DOHH2 (cell line): ENCODE measurements around the gene KREMEN2.
A peak's percentile ranks its signal among the peaks of the same experiment; 100 is the strongest.

Experiments used
- H3F3A ChIP-seq: fragments of 200-600 bp; sonication (generic), shearing (Covaris generic); 2 replicates; pipeline ENCODE4 v1.6.0; 2016; ENCODE audit warnings: antibody characterized with exemption, mild to moderate bottlenecking; ENCODE audit not compliant: control insufficient read depth, insufficient read depth
- H3K27ac ChIP-seq: fragments of 200-600 bp; sonication (generic); 2 replicates; pipeline ENCODE4 v1.5.1; 2014; ENCODE audit warnings: low read depth, mild to moderate bottlenecking, low read length, moderate library complexity
- H3K27me3 ChIP-seq: fragments of 200-600 bp; sonication (generic); 2 replicates; pipeline ENCODE4 v1.6.1; 2014; ENCODE audit warnings: mild to moderate bottlenecking, low read length, mixed read lengths; ENCODE audit not compliant: control insufficient read depth
- H3K36me3 ChIP-seq: fragments of 200-600 bp; sonication (generic); 2 replicates; pipeline ENCODE4 v1.6.1; 2014; ENCODE audit warnings: mild to moderate bottlenecking, low read length, moderate library complexity, mixed read lengths; ENCODE audit not compliant: control insufficient read depth
- H3K4me1 ChIP-seq: fragments of 200-600 bp; sonication (generic); 2 replicates; pipeline ENCODE4 v1.6.1; 2014; ENCODE audit warnings: mild to moderate bottlenecking, low read length, mixed read lengths; ENCODE audit not compliant: control insufficient read depth
- H3K4me2 ChIP-seq: fragments of 200-600 bp; sonication (generic); 2 replicates; pipeline ENCODE4 v1.6.0; 2014; ENCODE audit warnings: mild to moderate bottlenecking, low read length, moderate library complexity
- H3K4me3 ChIP-seq: fragments of 200-600 bp; sonication (generic); 2 replicates; pipeline ENCODE4 v1.5.1; 2014; ENCODE audit warnings: mild to moderate bottlenecking, low read length, mixed read lengths
- H3K79me2 ChIP-seq: fragments of 200-600 bp; sonication (generic); 2 replicates; pipeline ENCODE4 v1.6.1; 2014; ENCODE audit warnings: mild to moderate bottlenecking, low read length, mixed read lengths; ENCODE audit not compliant: control insufficient read depth
- H3K9me2 ChIP-seq: fragments of 200-600 bp; sonication (generic); replicated peaks from 2 replicates; pipeline ENCODE4 v1.6.1; 2014; ENCODE audit warnings: mild to moderate bottlenecking, low read length, mixed read lengths; ENCODE audit not compliant: control insufficient read depth
- H3K9me3 ChIP-seq: fragments of 200-600 bp; sonication (generic); 2 replicates; pipeline ENCODE4 v1.6.1; 2014; ENCODE audit warnings: antibody characterized with exemption, low read length, mixed read lengths; ENCODE audit not compliant: control insufficient read depth, insufficient read depth
- H4K20me1 ChIP-seq: fragments of 200-600 bp; sonication (generic); 2 replicates; pipeline ENCODE4 v1.6.0; 2014; ENCODE audit warnings: low read depth, mild to moderate bottlenecking, antibody characterized with exemption, low read length, moderate library complexity; ENCODE audit not compliant: control insufficient read depth, insufficient read depth
- CTCF ChIP-seq: fragments of 200-600 bp; sonication (generic); IDR thresholded peaks from one replicate; pipeline ENCODE4 v1.5.1; 2014; ENCODE audit warnings: antibody characterized with exemption, mild to moderate bottlenecking, low read depth, low read length; ENCODE audit not compliant: poor library complexity, severe bottlenecking
- EZH2phosphoT487 ChIP-seq: fragments of 200-600 bp; sonication (generic); IDR thresholded peaks from 2 replicates; pipeline ENCODE4 v1.6.1; 2017; ENCODE audit warnings: borderline replicate concordance, mild to moderate bottlenecking, antibody characterized with exemption, low read length, moderate library complexity, mixed read lengths

The KREMEN2 gene

GRCh38 chr16:2976201-2976600 is 12.1 kb downstream of the KREMEN2 start:
- no peaks in the 10 kb centered on the region for H3K27me3 ChIP-seq
- peaks cover 47% of the 10 kb centered on the region for H3K4me1 ChIP-seq
- H3K9me2 ChIP-seq = no peaks in the 10 kb centered on the region
- TF ChIP-seq EZH2phosphoT487 (no peak), CTCF (no peak)
- H3K4me2 ChIP-seq = no peak overlapping the region
- H3K27ac ChIP-seq = no peak overlapping the region
- H3K4me3 ChIP-seq = no peak overlapping the region
- H3K9me3 ChIP-seq = no peaks in the 10 kb centered on the region
- H3K79me2 ChIP-seq = peaks cover 74% of the 10 kb centered on the region
- peaks cover 17% of the 10 kb centered on the region for H3F3A ChIP-seq
- H4K20me1 ChIP-seq = peaks cover 8% of the 10 kb centered on the region; the same call in 1 of the 2 replicates
- peaks cover 87% of the 10 kb centered on the region for H3K36me3 ChIP-seq

- Histone ChIP-seq H3K4me1 (peaks cover 47% of the 10 kb centered on the region), H3K4me3 (no peak overlapping the region), H3K27ac (no peak overlapping the region), H3K9me2 (no peaks in the 10 kb centered on the region), H3F3A (peaks cover 17% of the 10 kb centered on the region), H4K20me1 (peaks cover 6% of the 10 kb centered on the region; the same call in 1 of the 2 replicates), H3K27me3 (no peaks in the 10 kb centered on the region), H3K9me3 (no peaks in the 10 kb centered on the region), H3K4me2 (no peak overlapping the region), H3K36me3 (peaks cover 83% of the 10 kb centered on the region), H3K79me2 (peaks cover 73% of the 10 kb centered on the region)
- no peak for TF ChIP-seq CTCF
- no peak for TF ChIP-seq EZH2phosphoT487
Measured at GRCh38 chr16:2976673-2977072, 12.6 kb downstream of the KREMEN2 start.

GRCh38 chr16:2977440-2977839 is 13.4 kb downstream of the KREMEN2 start:
- Histone ChIP-seq H3K9me3 (no peaks in the 10 kb centered on the region), H3K36me3 (peaks cover 75% of the 10 kb centered on the region), H3K79me2 (peaks cover 66% of the 10 kb centered on the region), H3K4me3 (0 out of 2 replicates have a peak overlapping the region, but pooled peaks have one; percentile 19), H4K20me1 (peaks cover 6% of the 10 kb centered on the region; the same call in 1 of the 2 replicates), H3F3A (peaks cover 11% of the 10 kb centered on the region), H3K27me3 (no peaks in the 10 kb centered on the region), H3K9me2 (no peaks in the 10 kb centered on the region), H3K4me1 (peaks cover 46% of the 10 kb centered on the region), H3K4me2 (peak overlapping the region; percentile 37), H3K27ac (no peak overlapping the region)
- TF ChIP-seq EZH2phosphoT487 (no peak), CTCF (no peak)

- H3K4me3 ChIP-seq = peak overlapping the region; percentile 99
- H4K20me1 ChIP-seq = peaks cover 6% of the 10 kb centered on the region; the same call in 1 of the 2 replicates
- H3K79me2 ChIP-seq = peaks cover 63% of the 10 kb centered on the region
- H3K27me3 ChIP-seq = no peaks in the 10 kb centered on the region
- H3K4me1 ChIP-seq = peaks cover 50% of the 10 kb centered on the region
- H3K9me3 ChIP-seq = no peaks in the 10 kb centered on the region
- peaks cover 6% of the 10 kb centered on the region for H3F3A ChIP-seq
- H3K4me2 ChIP-seq = peak overlapping the region; percentile 97
- peaks cover 52% of the 10 kb centered on the region for H3K36me3 ChIP-seq
- TF ChIP-seq EZH2phosphoT487 = no peak
- H3K9me2 ChIP-seq = no peaks in the 10 kb centered on the region
- H3K27ac ChIP-seq = peak overlapping the region; percentile 74
Measured at GRCh38 chr16:2979669-2980226, 15.7 kb downstream of the KREMEN2 start.
